GM13976 (cell line): ENCODE measurements around the gene TMEM94.

ENCODE experiments used
- DNase-seq: peaks from one replicate; pipeline ENCODE4 v3.0.0; 2012; ENCODE audit warnings: low spot score
- in situ Hi-C: fragments of 300-500 bp; cut with MboI; formaldehyde crosslinking; loops from one replicate; pipeline ENCODE4 v1.12.0; 2022; ENCODE audit warnings: low sequenced_read_pairs, mixed read lengths, inconsistent platforms; ENCODE audit not compliant: unreplicated experiment
- TF ChIP-seq, protein P1 (sequence below): IDR thresholded peaks from 2 replicates; pipeline ENCODE4 v1.5.1; 2012; ENCODE audit warnings: borderline replicate concordance, mild to moderate bottlenecking; ENCODE audit not compliant: insufficient read depth; ENCODE audit errors: extremely low read depth, missing control alignments, control extremely low read depth

Gene TMEM94

DNA sequence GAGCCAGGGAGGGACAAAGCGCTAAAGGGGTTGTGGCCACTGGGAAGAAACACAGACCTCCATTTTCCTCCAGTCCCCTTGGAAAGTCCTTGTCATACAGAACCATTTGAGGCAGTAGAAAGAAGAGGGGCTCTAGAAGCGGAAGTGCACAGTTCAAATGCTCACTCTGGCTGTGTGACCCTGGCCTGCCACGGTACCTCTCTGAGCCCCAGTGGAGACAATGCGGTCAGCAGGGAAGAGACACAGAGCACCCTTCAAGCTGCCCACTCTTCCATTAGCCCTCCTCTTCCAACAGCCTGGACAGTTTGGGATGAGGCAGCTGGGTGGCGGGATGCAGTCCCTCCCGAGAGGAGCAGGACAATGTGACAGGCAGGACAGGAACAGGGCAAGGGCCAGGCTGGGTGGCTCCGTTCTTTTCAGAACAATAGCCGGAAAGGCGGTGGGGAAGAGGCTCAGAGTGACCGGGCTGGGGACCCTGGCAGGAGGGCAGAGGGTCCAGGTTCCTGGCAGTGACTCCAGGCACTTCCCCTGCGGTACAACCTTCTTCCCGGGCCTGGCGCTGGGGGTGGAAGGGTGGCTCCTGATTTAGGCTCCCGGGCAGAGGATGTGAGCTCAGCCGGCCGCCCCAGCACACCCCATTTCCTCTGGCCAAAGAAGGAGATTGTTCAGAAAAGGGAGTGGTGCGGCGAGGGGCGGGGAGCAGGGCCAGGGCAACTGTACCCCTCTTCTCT is 53.3 kb downstream of the TMEM94 start:
- TF ChIP-seq, protein P1, sequence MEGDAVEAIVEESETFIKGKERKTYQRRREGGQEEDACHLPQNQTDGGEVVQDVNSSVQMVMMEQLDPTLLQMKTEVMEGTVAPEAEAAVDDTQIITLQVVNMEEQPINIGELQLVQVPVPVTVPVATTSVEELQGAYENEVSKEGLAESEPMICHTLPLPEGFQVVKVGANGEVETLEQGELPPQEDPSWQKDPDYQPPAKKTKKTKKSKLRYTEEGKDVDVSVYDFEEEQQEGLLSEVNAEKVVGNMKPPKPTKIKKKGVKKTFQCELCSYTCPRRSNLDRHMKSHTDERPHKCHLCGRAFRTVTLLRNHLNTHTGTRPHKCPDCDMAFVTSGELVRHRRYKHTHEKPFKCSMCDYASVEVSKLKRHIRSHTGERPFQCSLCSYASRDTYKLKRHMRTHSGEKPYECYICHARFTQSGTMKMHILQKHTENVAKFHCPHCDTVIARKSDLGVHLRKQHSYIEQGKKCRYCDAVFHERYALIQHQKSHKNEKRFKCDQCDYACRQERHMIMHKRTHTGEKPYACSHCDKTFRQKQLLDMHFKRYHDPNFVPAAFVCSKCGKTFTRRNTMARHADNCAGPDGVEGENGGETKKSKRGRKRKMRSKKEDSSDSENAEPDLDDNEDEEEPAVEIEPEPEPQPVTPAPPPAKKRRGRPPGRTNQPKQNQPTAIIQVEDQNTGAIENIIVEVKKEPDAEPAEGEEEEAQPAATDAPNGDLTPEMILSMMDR, result no peak
- in situ Hi-C loops, result no loop called here
- no peak for DNase-seq

DNA sequence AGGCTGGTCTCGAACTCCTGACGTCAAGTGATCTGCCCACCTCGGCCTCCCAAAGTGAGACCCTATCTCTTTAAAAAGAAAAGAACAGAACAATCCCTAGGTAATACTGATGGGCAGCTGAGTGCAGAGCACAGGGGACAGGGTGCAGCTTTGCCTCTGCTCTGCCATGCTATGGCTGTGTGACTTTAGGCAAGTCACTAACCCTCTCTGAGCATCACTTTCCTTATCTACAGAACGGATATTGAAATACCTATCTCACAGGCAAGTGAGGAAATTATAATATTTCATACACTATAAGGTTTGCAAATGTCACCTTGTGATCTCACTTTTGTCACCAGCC is 54.8 kb downstream of the TMEM94 start:
- in situ Hi-C loops, result no loop called here
- no peak for DNase-seq
- TF ChIP-seq, protein P1, result no peak

DNA sequence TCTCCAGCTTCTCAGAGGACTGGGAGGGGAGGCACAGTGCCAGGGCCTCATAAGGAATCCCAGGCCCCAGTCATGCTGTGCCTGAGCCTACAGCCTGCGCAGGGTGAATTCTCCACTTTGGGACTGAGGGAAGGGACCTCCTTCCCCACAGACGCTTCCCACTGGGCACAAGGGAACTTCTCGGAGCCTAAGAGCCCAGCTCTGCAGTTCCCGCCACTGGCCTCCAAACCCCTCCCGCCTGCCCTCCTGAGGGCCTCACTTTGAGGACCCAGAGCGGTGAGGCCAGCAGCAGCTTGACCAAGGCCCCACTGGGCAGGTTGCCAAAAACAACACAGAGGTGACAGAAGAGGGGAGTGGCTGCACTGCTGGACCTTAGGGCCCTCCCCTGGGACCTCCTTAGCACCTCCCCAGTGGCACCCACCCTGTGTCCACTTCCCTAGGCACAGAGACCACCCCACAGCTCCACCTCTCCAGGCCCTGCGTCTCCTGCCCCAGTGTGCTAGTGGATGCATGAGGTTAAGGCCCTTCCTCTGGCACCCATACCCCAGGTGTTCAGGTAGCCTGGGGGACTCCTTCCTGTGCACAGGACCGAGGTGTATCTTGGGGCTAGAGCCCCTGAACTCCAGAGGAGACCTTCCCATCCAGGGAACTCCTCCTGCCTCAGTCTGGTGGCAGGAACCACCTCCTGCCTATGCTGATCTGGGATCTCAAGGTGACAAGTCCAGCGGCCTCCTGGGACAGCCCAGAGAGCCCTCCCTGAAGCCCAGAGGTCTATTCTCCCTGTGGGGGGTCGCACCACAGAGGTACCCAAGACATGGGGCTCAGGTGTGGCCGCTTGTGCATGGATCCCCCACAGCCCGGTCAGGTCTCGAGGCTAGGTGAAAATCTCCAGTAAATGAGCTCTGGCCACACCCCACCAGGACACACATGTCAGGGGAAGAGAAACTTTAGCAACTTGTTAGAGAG is 55.5 kb downstream of the TMEM94 start:
- no peak for DNase-seq
- in situ Hi-C loops, result no loop called here
- TF ChIP-seq, protein P1, result no peak

DNA sequence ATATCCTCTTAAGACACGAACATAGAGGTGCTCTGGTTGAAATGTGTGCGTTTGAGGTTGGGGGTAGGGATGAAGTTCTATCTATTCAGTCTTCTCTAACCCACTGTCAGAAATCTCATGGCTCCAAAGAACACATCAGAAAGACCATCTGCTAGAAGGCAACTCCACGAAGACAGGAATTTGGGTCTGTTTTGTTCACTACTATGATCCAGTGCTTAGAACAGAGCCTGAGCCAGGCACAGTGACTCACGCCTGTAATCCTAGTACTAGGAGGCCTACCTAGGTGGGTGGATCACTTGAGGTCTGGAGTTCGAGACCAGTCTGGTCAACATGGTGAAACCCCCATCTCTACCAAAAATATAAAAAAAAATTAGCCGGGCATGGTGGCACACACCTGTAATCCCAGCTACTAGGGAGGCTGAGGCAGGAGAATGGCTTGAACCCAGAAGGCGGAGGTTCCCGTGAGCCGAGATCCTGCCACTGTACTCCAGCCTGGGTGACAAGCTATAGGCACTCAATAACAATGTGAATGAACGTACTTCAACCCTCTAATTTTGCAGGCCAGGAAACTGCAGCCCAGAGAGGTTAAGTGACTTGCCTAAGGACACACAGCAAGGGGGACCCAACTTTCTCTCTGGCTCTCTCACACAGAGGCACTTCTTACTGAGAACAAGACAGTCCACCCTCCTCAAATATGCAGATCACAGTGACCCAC is 56.6 kb downstream of the TMEM94 start:
- in situ Hi-C loops, result no loop called here
- TF ChIP-seq, protein P1, result no peak
- DNase-seq, result no peak

DNA sequence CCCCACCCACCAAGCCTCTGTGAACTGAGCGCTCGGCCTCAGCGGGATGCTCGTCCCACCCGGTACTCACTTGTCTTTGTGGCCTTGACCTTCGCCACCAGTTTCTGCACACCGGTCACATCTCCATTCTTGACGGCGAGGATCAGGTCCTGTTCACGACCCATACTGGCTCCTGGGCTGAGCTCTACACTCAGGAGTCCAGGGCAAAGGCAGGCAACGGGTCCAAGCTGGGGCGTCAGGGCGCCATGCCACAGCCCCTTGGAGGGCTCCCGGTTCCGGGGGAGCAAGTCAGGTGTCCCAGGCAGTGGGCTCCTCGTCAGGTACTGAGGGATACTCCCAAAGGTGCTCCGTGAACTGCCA is 57.2 kb downstream of the TMEM94 start:
- TF ChIP-seq, protein P1, result no peak
- no peak for DNase-seq
- in situ Hi-C loops, result no loop called here

DNA sequence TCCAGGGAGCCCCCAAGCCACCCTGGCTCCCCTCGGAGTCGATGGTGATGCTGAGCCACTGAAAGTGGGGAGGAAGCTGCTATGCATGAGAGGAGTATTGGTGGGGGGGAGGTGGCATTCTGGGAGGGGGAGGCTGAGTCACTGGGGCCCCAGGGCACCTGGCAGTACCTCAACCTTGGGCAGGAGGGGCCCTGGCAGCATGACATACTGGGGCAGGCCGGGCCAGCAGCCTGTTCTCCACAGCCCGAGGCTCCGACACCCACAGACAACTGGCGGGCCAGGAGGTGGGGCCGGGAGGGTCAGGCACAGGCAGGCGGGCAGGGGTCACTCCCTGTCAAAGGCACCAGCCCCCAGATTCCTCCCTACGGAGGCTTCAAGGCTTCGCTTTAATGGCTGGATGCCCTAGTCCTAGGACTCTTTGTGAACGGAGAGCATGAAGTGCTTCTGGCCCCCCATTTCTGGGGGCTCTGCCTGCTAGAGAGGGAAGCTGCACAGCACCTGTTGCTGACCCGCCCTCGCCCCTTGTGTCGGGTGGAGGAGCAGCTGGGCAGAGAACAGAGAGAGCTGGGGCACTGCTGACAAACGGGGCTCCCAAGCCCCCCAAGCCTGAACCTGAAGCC is 58.0 kb downstream of the TMEM94 start:
- TF ChIP-seq, protein P1, result no peak
- in situ Hi-C loops, result no loop called here
- no peak for DNase-seq
